Measurements from ENCODE around the gene TSPEAR.

The TSPEAR gene

DNA sequence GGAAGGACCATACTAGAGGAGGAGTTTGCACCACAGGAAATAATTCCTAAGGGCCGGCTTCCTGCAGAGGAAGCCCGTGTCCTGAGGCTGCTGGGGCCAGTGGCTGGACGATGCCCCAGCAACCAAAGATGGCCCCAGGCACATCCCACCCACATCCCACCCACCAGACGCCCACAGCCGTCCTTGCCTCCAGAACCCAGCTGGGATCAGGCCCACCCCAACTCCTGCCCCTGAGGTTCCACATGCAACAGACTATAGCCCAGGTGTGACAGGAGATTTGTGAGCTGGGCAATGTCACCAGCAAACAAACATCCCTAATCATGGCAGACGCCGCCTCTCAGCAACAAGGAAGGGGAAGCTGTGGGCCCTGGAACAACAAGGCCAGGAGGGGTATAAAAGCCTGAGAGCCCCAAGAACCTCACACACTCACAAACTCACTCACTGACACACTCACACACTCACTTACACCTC is 84.7 kb downstream of the TSPEAR start, which contains the start of gene KRTAP10-9:
Gene KRTAP10-9, plus strand, starts transcription at position 421 of the 471 bp plus-strand sequence. CDS start 79 bp downstream, outside the sequence.
- FAIRE-seq (no peak), DNase-seq (ENCODE audit: insufficient read length, low spot score) (no peak)
- TF ChIP-seq TAF1 (IDR thresholded peaks at IDR 0.05; ENCODE audit: low read depth, low read length), result no peak
- TF ChIP-seq SPI1 (IDR thresholded peaks at IDR 0.05; ENCODE audit: low read depth, low read length), result no peak

DNA sequence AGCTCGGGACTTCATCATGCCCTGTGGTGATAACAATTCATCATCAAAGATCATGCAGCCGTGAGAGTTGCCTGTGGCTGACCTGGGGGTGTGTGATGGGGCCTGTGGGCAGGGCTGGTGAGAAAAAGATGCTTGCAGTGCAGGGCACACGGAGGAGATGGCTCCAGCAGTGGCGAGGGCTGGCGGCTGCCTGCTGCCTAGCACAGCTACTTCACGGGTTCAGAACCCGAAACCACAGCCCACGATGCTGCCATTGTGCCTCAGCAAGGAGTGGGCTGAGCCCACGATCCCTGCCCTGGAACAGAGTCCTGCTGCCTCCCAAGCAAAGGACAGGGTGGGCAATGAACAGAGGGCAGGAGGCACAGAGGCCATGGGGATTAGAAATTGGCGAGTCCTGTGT is 85.1 kb downstream of the TSPEAR start:
- TF ChIP-seq POLR2A (IDR thresholded peaks at IDR 0.05; ENCODE audit: low read depth, low read length), result no peak
- TF ChIP-seq SPI1 (IDR thresholded peaks at IDR 0.05; ENCODE audit: low read depth, low read length), result no peak
- TF ChIP-seq POU2F2 (IDR thresholded peaks at IDR 0.05; ENCODE audit: low read depth, low read length), result no peak
- TF ChIP-seq POLR2AphosphoS5 (IDR thresholded peaks at IDR 0.05; ENCODE audit: low read depth, low read length), result no peak
- no peak for TF ChIP-seq PAX5 (IDR thresholded peaks at IDR 0.05; ENCODE audit: insufficient read depth, low read length, severe bottlenecking)
- no peak for TF ChIP-seq TAF1 (IDR thresholded peaks at IDR 0.05; ENCODE audit: low read depth, low read length)
- FAIRE-seq (no peak), DNase-seq (ENCODE audit: insufficient read length, low spot score) (no peak)

DNA sequence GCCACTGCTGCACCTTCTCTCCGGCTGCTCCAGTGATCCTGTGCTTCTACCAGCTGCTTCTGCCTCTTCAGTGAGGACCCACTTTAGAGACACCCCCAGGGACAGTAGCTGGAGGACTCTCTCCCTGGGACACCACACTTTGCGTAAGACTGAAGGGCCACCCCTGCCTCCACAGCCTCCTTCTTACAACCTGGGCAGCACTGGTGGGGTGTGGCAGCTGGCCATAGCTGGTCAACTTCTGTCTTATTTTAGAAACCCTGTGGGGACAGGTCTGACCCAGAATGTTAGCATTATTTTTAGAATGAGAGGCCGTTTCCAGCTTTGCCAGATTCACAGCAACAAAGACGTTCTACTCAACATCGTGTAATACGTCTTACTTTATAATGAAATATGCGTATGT is 85.6 kb downstream of the TSPEAR start:
- TF ChIP-seq TAF1 (IDR thresholded peaks at IDR 0.05; ENCODE audit: low read depth, low read length) (no peak), POLR2A (IDR thresholded peaks at IDR 0.05; ENCODE audit: low read depth, low read length) (no peak), SPI1 (IDR thresholded peaks at IDR 0.05; ENCODE audit: low read depth, low read length) (no peak), PAX5 (IDR thresholded peaks at IDR 0.05; ENCODE audit: insufficient read depth, low read length, severe bottlenecking) (no peak), POU2F2 (IDR thresholded peaks at IDR 0.05; ENCODE audit: low read depth, low read length) (no peak), POLR2AphosphoS5 (IDR thresholded peaks at IDR 0.05; ENCODE audit: low read depth, low read length) (no peak)
- DNase-seq (ENCODE audit: insufficient read length, low spot score) (no peak), FAIRE-seq (no peak)

DNA sequence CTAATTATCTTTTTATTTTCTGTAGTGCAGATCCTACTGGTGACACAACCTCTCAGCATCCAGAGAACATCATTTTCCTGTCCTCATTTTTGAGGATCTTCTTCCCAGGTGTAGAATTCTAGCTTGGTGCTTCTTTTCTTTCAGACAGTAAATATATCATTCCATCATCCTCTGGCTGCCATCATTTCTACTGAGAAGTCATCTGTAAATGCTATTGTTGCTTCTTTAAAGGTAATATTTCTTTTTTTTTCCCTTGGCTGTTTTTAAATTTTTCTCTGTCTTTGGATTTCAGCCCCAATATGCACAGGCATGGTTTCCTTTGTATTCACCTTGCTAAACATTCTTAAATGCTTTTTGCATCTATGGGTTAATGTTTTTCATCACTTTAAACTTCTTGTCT is 87.8 kb downstream of the TSPEAR start:
- no peak for FAIRE-seq
- no peak for TF ChIP-seq POLR2A (IDR thresholded peaks at IDR 0.05; ENCODE audit: low read depth, low read length)
- no peak for TF ChIP-seq POU2F2 (IDR thresholded peaks at IDR 0.05; ENCODE audit: low read depth, low read length)
- DNase-seq (ENCODE audit: insufficient read length, low spot score), result no peak

DNA sequence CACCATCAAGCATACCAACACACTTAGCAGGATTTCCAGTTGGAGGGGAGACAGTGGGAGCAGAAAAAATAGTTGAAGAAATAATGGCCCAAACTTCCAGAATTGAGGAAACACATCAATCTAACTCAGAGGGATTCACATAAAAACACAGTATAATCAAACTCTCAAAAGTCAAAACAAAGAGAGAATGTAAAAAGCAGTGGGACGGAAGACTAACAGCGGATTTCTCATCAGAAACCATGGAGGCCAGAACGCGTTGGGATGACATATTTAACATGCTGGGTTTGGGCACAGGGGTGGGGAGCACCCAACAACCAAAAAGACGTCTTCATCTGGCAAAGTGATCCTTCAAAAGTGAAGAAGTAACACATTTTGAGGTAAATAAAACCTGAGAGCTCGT is 91.5 kb downstream of the TSPEAR start:
- FAIRE-seq (no peak), DNase-seq (ENCODE audit: insufficient read length, low spot score) (no peak)
- TF ChIP-seq POU2F2 (IDR thresholded peaks at IDR 0.05; ENCODE audit: low read depth, low read length), result no peak
- TF ChIP-seq SPI1 (IDR thresholded peaks at IDR 0.05; ENCODE audit: low read depth, low read length), result no peak
- no peak for TF ChIP-seq POLR2AphosphoS5 (IDR thresholded peaks at IDR 0.05; ENCODE audit: low read depth, low read length)

DNA sequence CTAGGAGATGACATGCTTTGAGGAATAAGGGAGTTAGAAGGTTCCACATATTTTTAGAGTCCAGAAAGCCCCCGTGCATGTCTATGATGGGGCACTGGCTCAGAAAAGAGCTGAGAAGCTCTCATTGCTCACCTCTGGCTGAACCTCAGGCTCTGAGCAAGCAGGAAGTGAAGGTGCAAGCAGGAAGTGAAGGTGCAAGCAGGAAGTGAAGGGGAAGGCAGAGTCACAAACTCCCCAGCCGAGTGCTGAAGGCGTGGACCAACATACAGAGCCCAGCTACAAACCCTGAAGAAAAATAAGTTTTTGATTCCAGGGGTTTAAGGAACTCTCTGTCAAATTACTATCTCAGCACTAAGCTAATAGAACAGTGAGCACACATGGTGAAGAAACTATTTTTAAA is 92.5 kb downstream of the TSPEAR start:
- no peak for TF ChIP-seq POLR2A (IDR thresholded peaks at IDR 0.05; ENCODE audit: low read depth, low read length)
- TF ChIP-seq PAX5 (IDR thresholded peaks at IDR 0.05; ENCODE audit: insufficient read depth, low read length, severe bottlenecking), result no peak
- no peak for TF ChIP-seq POU2F2 (IDR thresholded peaks at IDR 0.05; ENCODE audit: low read depth, low read length)
- TF ChIP-seq SPI1 (IDR thresholded peaks at IDR 0.05; ENCODE audit: low read depth, low read length), result no peak
- no peak for TF ChIP-seq POLR2AphosphoS5 (IDR thresholded peaks at IDR 0.05; ENCODE audit: low read depth, low read length)
- TF ChIP-seq TAF1 (IDR thresholded peaks at IDR 0.05; ENCODE audit: low read depth, low read length), result no peak
- no peak for FAIRE-seq

DNA sequence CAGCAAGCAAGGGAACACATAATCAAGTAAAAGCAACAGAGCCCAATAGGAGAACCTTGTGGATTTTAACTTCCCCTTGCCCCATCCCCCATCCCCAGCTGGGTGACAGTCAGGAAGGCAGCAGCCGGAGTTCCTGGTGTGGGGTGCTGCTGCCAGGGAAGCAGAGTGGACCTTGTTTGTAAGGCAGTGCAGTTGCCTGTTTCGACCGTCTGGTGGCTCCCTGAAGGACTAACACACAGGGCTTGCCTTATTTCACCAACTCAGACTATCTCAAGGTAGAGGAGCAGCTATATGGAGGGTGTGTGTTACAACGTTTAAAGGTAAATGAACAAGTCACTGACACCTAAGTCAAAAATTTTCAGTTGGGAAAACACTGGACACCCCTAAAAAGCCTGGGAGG is 92.9 kb downstream of the TSPEAR start:
- FAIRE-seq, result no peak
- TF ChIP-seq POU2F2 (IDR thresholded peaks at IDR 0.05; ENCODE audit: low read depth, low read length) (no peak), POLR2A (IDR thresholded peaks at IDR 0.05; ENCODE audit: low read depth, low read length) (no peak), SPI1 (IDR thresholded peaks at IDR 0.05; ENCODE audit: low read depth, low read length) (no peak), POLR2AphosphoS5 (IDR thresholded peaks at IDR 0.05; ENCODE audit: low read depth, low read length) (no peak), PAX5 (IDR thresholded peaks at IDR 0.05; ENCODE audit: insufficient read depth, low read length, severe bottlenecking) (no peak), TAF1 (IDR thresholded peaks at IDR 0.05; ENCODE audit: low read depth, low read length) (no peak)
- no peak for DNase-seq (ENCODE audit: insufficient read length, low spot score)

More for the DNA sequence above, 92.5 kb downstream of the TSPEAR start:
- no peak for DNase-seq (ENCODE audit: insufficient read length, low spot score)

DNA sequence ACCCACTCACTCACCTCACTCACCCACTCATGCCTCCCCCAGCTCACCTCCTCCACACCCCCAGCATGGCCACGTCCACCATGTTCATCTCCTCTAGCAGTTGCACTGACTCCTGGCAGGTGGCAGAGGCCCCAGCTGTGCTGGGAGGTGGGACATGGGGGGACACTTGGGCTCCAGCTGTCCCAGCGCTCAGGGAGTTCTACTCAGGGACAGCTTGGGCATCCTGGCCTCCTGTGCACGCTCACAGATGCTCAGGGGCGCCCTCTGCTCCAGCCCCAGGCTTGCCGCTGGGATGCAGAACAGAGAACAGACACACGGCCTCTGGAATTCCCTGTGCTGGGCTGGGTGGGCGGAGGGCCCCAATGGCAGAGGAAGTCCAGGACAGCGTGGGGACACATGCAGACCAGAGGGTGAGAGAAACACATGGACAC is 94.3 kb downstream of the TSPEAR start:
- no peak for FAIRE-seq

DNA sequence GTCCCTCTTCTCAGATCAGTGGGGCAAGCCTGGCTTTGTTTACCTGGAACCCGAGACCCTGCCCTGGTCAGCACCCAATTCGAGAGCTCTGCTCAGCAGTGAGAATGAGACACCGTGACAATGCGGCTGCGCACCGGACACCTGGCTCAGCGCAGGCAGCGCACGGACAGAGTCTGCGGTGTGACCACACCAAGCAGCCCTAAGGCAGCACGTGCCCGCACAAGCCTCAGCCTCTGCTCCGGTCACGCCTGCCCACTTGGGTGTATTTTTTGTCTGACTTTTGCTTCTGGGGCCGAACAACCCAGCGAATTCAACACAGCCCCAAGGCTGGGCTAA is 94.8 kb downstream of the TSPEAR start:
- TF ChIP-seq TAF1 (IDR thresholded peaks at IDR 0.05; ENCODE audit: low read depth, low read length) (no peak), POLR2A (IDR thresholded peaks at IDR 0.05; ENCODE audit: low read depth, low read length) (no peak), POLR2AphosphoS5 (IDR thresholded peaks at IDR 0.05; ENCODE audit: low read depth, low read length) (no peak), PAX5 (IDR thresholded peaks at IDR 0.05; ENCODE audit: insufficient read depth, low read length, severe bottlenecking) (no peak), SPI1 (IDR thresholded peaks at IDR 0.05; ENCODE audit: low read depth, low read length) (no peak), POU2F2 (IDR thresholded peaks at IDR 0.05; ENCODE audit: low read depth, low read length) (no peak)
- FAIRE-seq, result no peak
- no peak for DNase-seq (ENCODE audit: insufficient read length, low spot score)

More for the DNA sequence above, 94.3 kb downstream of the TSPEAR start:
- DNase-seq (ENCODE audit: insufficient read length, low spot score), result no peak
- no peak for TF ChIP-seq PAX5 (IDR thresholded peaks at IDR 0.05; ENCODE audit: insufficient read depth, low read length, severe bottlenecking)
- no peak for TF ChIP-seq SPI1 (IDR thresholded peaks at IDR 0.05; ENCODE audit: low read depth, low read length)

DNA sequence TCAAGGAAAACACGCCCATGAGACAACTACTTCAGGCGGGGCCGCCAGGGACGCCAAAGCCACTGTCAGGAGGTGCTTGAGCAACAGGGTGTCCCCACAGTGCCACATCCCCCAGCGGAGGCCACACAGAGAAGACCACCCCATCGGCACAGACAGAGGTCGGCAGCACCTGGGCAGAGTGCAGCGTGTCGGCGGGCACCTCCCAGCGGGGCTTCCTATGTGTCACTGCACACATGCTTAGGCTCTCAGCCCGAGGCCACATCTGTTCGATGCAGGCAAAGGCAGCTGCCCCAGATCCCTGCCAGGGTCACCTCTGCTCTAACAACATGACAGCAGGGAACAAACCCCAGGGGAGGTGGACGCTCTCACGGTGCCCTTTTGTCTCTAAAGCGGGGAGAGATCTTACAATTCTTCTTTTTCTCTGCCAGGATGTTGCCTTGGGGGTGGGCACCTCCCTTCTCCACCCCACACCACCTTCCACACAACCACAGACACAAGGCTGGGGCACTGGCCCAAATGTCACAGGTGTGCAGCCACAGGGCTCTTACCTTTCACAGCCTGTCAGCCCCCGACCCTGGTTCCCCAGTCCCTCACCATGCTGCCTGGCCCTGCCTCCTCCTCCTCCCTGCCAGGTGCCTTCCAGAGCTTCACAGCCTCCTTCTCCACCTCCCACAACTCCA is 95.3 kb downstream of the TSPEAR start:
- DNase-seq (ENCODE audit: insufficient read length, low spot score) (no peak), FAIRE-seq (no peak)
- TF ChIP-seq POU2F2 (IDR thresholded peaks at IDR 0.05; ENCODE audit: low read depth, low read length), result no peak
- TF ChIP-seq SPI1 (IDR thresholded peaks at IDR 0.05; ENCODE audit: low read depth, low read length), result no peak
- no peak for TF ChIP-seq TAF1 (IDR thresholded peaks at IDR 0.05; ENCODE audit: low read depth, low read length)
- TF ChIP-seq POLR2A (IDR thresholded peaks at IDR 0.05; ENCODE audit: low read depth, low read length), result no peak
- TF ChIP-seq PAX5 (IDR thresholded peaks at IDR 0.05; ENCODE audit: insufficient read depth, low read length, severe bottlenecking), result no peak
- no peak for TF ChIP-seq POLR2AphosphoS5 (IDR thresholded peaks at IDR 0.05; ENCODE audit: low read depth, low read length)
